K562 (cell line): Measurements from ENCODE around the gene VPS50. TPM values are rescaled to one million over a fixed set of nuclear protein-coding genes. Genes with fewer than 3 reads are reported as not detected.
A peak's percentile ranks its signal among the peaks of the same experiment; 100 is the strongest.
"Not testable (repeated sequence)": the region's sequence is repeated elsewhere in the genome, so short reads cannot be mapped to it uniquely, and the experiment has no call there.

Source experiments
- ATAC-seq: fragments of 200-7000 bp; cut with Tn5 transposase; 3 replicates; pipeline ENCODE4 v1.9.1; 2020; ENCODE audit warnings: moderate library complexity
- BruUV-seq: library from RNA; stranded (reverse); fragments of 400-500 nt; replicated peaks from 2 replicates; lab custom pipeline; 2021; lab: Mats Ljungman, UMichigan
- CTCF ChIA-PET: fragments of 300-600 bp; formaldehyde crosslinking; extraction: SDS; loops from one replicate; lab custom pipeline; 2021; ENCODE audit warnings: low intra/inter-chr PET ratio; lab: Yijun Ruan, JAX
- POLR2A ChIA-PET: fragments of 300-600, 350-650 bp; sonication (Branson Sonifier 250); formaldehyde crosslinking; extraction: SDS; loops from one replicate; lab custom pipeline; 2021; ENCODE audit warnings: antibody characterized with exemption, inconsistent platforms; lab: Yijun Ruan, JAX
- DNase-seq, 4 experiments: peaks; one replicate each; pipeline versions ENCODE4 v3.0.0 to v3.0.0-alpha.2; 2011 to 2018; ENCODE audit warnings: low spot score in 3 of 4, mixed read lengths in 3 of 4; ENCODE audit errors: extremely low read depth in 1 of 4
- FAIRE-seq: peaks from 2 replicates; lab custom pipeline; 2011; peaks lifted over from hg19 to GRCh38; lab: Jason Lieb, UNC
- H2AFZ ChIP-seq: 2 replicates; pipeline ENCODE4 v1.6.0; 2011; ENCODE audit warnings: low read depth, low read length, control low read depth, inconsistent platforms
- H3K27ac ChIP-seq: fragments of 200-600 bp; 3 replicates; pipeline ENCODE4 v1.8.0; 2011; ENCODE audit warnings: low read depth, mild to moderate bottlenecking, control low read depth, inconsistent platforms, low read length, moderate library complexity, mixed read lengths; ENCODE audit errors: extremely low read depth
- H3K27me3 ChIP-seq, 2 experiments: fragments of 300-600 bp in 1 of 2; 2 replicates in 1 of 2; 3 replicates in 1 of 2; pipeline versions ENCODE4 v1.6.0 to v1.8.0; 2011; ENCODE audit warnings: inconsistent platforms in 2 of 2, low read length in 2 of 2, mild to moderate bottlenecking in 1 of 2, mixed read lengths in 1 of 2, moderate library complexity in 1 of 2; ENCODE audit not compliant: control insufficient read depth in 2 of 2, insufficient read depth in 2 of 2
- H3K36me3 ChIP-seq: fragments of 300-600 bp; 3 replicates; pipeline ENCODE4 v1.8.0; 2011; ENCODE audit warnings: mild to moderate bottlenecking, low read length, inconsistent platforms; ENCODE audit not compliant: control insufficient read depth, insufficient read depth
- H3K4me1 ChIP-seq, 2 experiments: fragments of 200-600 bp in 1 of 2; replicated peaks in 1 of 2; 2 replicates in 1 of 2; 3 replicates in 1 of 2; pipeline versions ENCODE4 v1.5.1 to v1.8.0; 2011; ENCODE audit warnings: inconsistent platforms in 2 of 2, low read length in 2 of 2, mild to moderate bottlenecking in 1 of 2, mixed read lengths in 1 of 2, moderate library complexity in 1 of 2; ENCODE audit not compliant: control insufficient read depth in 2 of 2, insufficient read depth in 2 of 2
- H3K4me2 ChIP-seq: 2 replicates; pipeline ENCODE4 v1.6.1; 2011; ENCODE audit warnings: low read length, control low read depth, inconsistent platforms, mixed read lengths; ENCODE audit not compliant: insufficient read depth
- H3K4me3 ChIP-seq: fragments of 200-600 bp; sonication (generic), shearing (Covaris generic); 2 replicates; pipeline ENCODE4 v1.5.1; 2016; ENCODE audit warnings: control low read depth, inconsistent platforms
- H3K79me2 ChIP-seq: fragments of 200-600 bp; 3 replicates; pipeline ENCODE4 v1.8.0; 2011; ENCODE audit warnings: low read length, inconsistent platforms; ENCODE audit not compliant: control insufficient read depth, insufficient read depth
- H3K9ac ChIP-seq, 2 experiments: 2 replicates each; pipeline versions ENCODE4 v1.6.0 to v1.6.1; 2011; ENCODE audit warnings: low read depth in 2 of 2, low read length in 2 of 2, control low read depth in 1 of 2, inconsistent platforms in 1 of 2, mild to moderate bottlenecking in 1 of 2, mixed read lengths in 1 of 2; ENCODE audit not compliant: insufficient read depth in 1 of 2
- H3K9me1 ChIP-seq: one replicate; pipeline ENCODE4 v1.6.0; 2011; ENCODE audit warnings: inconsistent platforms, mild to moderate bottlenecking, low read length, moderate library complexity; ENCODE audit not compliant: control insufficient read depth, insufficient read depth
- H3K9me3 ChIP-seq: replicated peaks from 2 replicates; pipeline ENCODE4 v1.5.1; 2011; ENCODE audit warnings: low read depth, low read length, inconsistent platforms; ENCODE audit not compliant: control insufficient read depth, insufficient read depth
- H4K20me1 ChIP-seq: replicated peaks from 2 replicates; pipeline ENCODE4 v1.6.1; 2011; ENCODE audit warnings: low read length, inconsistent platforms, mixed read lengths; ENCODE audit not compliant: control insufficient read depth, insufficient read depth
- CEBPB ChIP-seq: fragments of 450-650 bp; IDR thresholded peaks from 2 replicates; pipeline ENCODE4 v1.6.1; 2016; ENCODE audit warnings: missing genetic modification characterization, missing compliant biosample characterization
- CEBPG ChIP-seq, 3 experiments: fragments of 200-800 bp in 1 of 3; sonication (Bioruptor generic) in 1 of 3; sonication (generic) in 1 of 3; formaldehyde crosslinking in 1 of 3; IDR thresholded peaks in 2 of 3; conservative IDR thresholded peaks in 1 of 3; 2 replicates each; pipeline versions ENCODE4 v1.6.1 to v1.8.0; 2016 to 2022; ENCODE audit warnings: missing compliant biosample characterization in 2 of 3, missing genetic modification characterization in 2 of 3, mild to moderate bottlenecking in 1 of 3, missing genetic modification reagents in 1 of 3
- EGR1 ChIP-seq: fragments of 450-650 bp; conservative IDR thresholded peaks from 2 replicates; pipeline ENCODE4 v1.6.1; 2017; ENCODE audit warnings: mild to moderate bottlenecking
- ZNF146 ChIP-seq: IDR thresholded peaks from one replicate; pipeline ENCODE4 v1.6.1; 2018; ENCODE audit warnings: missing compliant biosample characterization; ENCODE audit not compliant: unreplicated experiment
- ZNF644 ChIP-seq: fragments of 200-800 bp; sonication (Bioruptor generic); IDR thresholded peaks from 2 replicates; pipeline ENCODE4 v1.6.1; 2016; ENCODE audit warnings: low read depth, missing genetic modification characterization, missing compliant biosample characterization
- WGBS: fragments of 100-300 bp; shearing (Covaris generic); methylation state at CpG from one replicate; pipeline ENCODE4 v1.1.6; 2016; ENCODE audit warnings: low coverage, mixed read lengths; ENCODE audit not compliant: insufficient coverage; ENCODE audit errors: missing lambda C conversion rate; 5-methylcytosine and 5-hydroxymethylcytosine counted together
- in situ Hi-C: fragments of 300-500 bp; cut with MboI; formaldehyde crosslinking; loops from 4 replicates; pipeline ENCODE4 v1.15.0; 2018; ENCODE audit warnings: inconsistent platforms, mixed read lengths
- intact Hi-C: fragments of 100-400 bp; cut with micrococcal nuclease; formaldehyde crosslinking; loops from 2 replicates; pipeline ENCODE4 v1.14.2; 2022
- polyA plus RNA-seq, 8 experiments: library from polyadenylated mRNA; depleted of rRNA in 4 of 8; stranded (reverse) in 5 of 8; unstranded in 3 of 8; fragments of >200 nt; fragmentation: Nextera tagmentation in 2 of 8; fragmentation: Illumina TruSeq in 1 of 8; extraction: Ambion mirVana in 2 of 8; extraction: Trizol in 1 of 8; gene quantifications; 2 replicates each; pipeline versions ENCODE4 v1.2.1 to v1.2.3, GENCODE V29; 2011 to 2014; ENCODE audit warnings: inconsistent platforms in 1 of 8, missing spikeins in 1 of 8
- total RNA-seq, 7 experiments: library from RNA; depleted of rRNA in 6 of 7; stranded (reverse); fragments of >200 nt in 6 of 7; fragmentation: Illumina TruSeq in 2 of 7; extraction: Trizol in 2 of 7; gene quantifications; 2 replicates each; pipeline versions ENCODE4 v1.2.1 to v1.2.3, GENCODE V29; 2011 to 2021; ENCODE audit warnings: low replicate concordance in 1 of 7
- TF ChIP-seq, protein P1 (sequence below): fragments of 450-650 bp; formaldehyde crosslinking; IDR thresholded peaks from 2 replicates; pipeline ENCODE4 v1.4.0; 2020; ENCODE audit warnings: mild to moderate bottlenecking, mixed read lengths

Gene VPS50
- total and polyA plus RNA-seq, 9 of the 15 experiments (the other 6 are each of a cell fraction or from before 2014, with no cell fraction given): 10.5 to 29.4 (median 15.8) TPM

- BruUV-seq, H3K27me3 ChIP-seq, ATAC-seq, H3K36me3 ChIP-seq, POLR2A ChIA-PET, H3K9me1 ChIP-seq, H2AFZ ChIP-seq, FAIRE-seq, H3K4me2 ChIP-seq, H3K9me3 ChIP-seq, DNase-seq, in situ Hi-C loops, H3K4me1 ChIP-seq, H3K9ac ChIP-seq, H3K27ac ChIP-seq, H4K20me1 ChIP-seq, CTCF ChIA-PET, H3K4me3 ChIP-seq, H3K79me2 ChIP-seq: not testable (repeated sequence)
- intact Hi-C loops: loop anchor here (10.0 kb wide), 1 partner anchor 286 kb away; no protein-coding TSS in a partner anchor
- TF ChIP-seq ZNF146: peak; percentile 54
- WGBS: 8% methylated on average over 1 of the region's 3 CpGs
These were observed 138.8 kb downstream of the VPS50 start for GRCh38 chr7:93370937-93371336.

GRCh38 chr7:93373537-93373936 lies 141.4 kb downstream of the VPS50 start:
- no peak for ATAC-seq
- H3K4me2 ChIP-seq: no peak overlapping the region
- H3K9me1 ChIP-seq: no peaks in the 10 kb centered on the region
- no peak overlapping the region for H2AFZ ChIP-seq
- no peaks in the 10 kb centered on the region for H3K36me3 ChIP-seq
- TF ChIP-seq CEBPG (CRISPR knock-in tag; IDR thresholded peaks at IDR 0.05): no peak
- TF ChIP-seq CEBPG (tag; conservative IDR thresholded peaks at IDR 0.05 in 1 of 2, IDR thresholded peaks at IDR 0.05 in 1 of 2): peak; percentile 16 to 75; a peak in 3 of 4 replicates
- TF ChIP-seq EGR1: no peak
- TF ChIP-seq ZNF644 (tag): no peak
- peak; percentile 61 for TF ChIP-seq CEBPB (tag)
- TF ChIP-seq, protein P1, sequence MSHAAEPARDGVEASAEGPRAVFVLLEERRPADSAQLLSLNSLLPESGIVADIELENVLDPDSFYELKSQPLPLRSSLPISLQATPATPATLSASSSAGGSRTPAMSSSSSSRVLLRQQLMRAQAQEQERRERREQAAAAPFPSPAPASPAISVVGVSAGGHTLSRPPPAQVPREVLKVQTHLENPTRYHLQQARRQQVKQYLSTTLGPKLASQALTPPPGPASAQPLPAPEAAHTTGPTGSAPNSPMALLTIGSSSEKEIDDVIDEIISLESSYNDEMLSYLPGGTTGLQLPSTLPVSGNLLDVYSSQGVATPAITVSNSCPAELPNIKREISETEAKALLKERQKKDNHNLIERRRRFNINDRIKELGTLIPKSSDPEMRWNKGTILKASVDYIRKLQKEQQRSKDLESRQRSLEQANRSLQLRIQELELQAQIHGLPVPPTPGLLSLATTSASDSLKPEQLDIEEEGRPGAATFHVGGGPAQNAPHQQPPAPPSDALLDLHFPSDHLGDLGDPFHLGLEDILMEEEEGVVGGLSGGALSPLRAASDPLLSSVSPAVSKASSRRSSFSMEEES (CRISPR knock-in tag): peak; percentile 33
- TF ChIP-seq, all 486 proteins: peak for 3
- Histone ChIP-seq H3K9me3 (no peaks in the 10 kb centered on the region), H4K20me1 (no peaks in the 10 kb centered on the region), H3K27ac (no peak overlapping the region), H3K4me3 (no peak overlapping the region), H3K27me3 (no peaks in the 10 kb centered on the region), H3K79me2 (no peaks in the 10 kb centered on the region), H3K9ac (no peak overlapping the region), H3K4me1 (no peaks in the 10 kb centered on the region)
- DNase-seq (no peak), FAIRE-seq (no peak)
- ChIA-PET CTCF (interaction anchor here (0.5 to 1.6 kb wide), 3 partner anchors 128 to 1145 kb away, joined by 3 to 6 read pairs (median 3); no protein-coding TSS in a partner anchor), POLR2A (no interaction called here)
- in situ Hi-C loops (no loop called here), intact Hi-C loops (loop anchor here (1.0 to 10.0 kb wide), 2 partner anchors 195 to 289 kb away; no protein-coding TSS in a partner anchor)
- no TSS peak for BruUV-seq
